HepG2 (cell line): ENCODE results near the gene LYPD3. TPM values are rescaled to one million over a fixed set of nuclear protein-coding genes. Genes with fewer than 3 reads are reported as not detected.

Experiments used
- ARNT2 ChIP-seq: sonication (generic); formaldehyde crosslinking; IDR thresholded peaks from 2 replicates; pipeline ENCODE4 v1.8.0; 2022; ENCODE audit warnings: mild to moderate bottlenecking, low read depth, missing genetic modification reagents, moderate library complexity
- ASH2L ChIP-seq: fragments of 300-600, 200-600 bp; sonication (generic); IDR thresholded peaks from 2 replicates; pipeline ENCODE4 v1.7.0; 2017; ENCODE audit warnings: low read depth, mild to moderate bottlenecking, moderate library complexity, mixed read lengths, low read length; ENCODE audit not compliant: insufficient read length
- DPF2 ChIP-seq: sonication (generic); formaldehyde crosslinking; IDR thresholded peaks from 2 replicates; pipeline ENCODE4 v1.4.0; 2020; ENCODE audit warnings: mild to moderate bottlenecking, low read depth, missing genetic modification reagents, borderline replicate concordance
- DR1 ChIP-seq: sonication (generic); formaldehyde crosslinking; IDR thresholded peaks from 2 replicates; pipeline ENCODE4 v1.8.0; 2021; ENCODE audit warnings: mild to moderate bottlenecking, missing genetic modification reagents, inconsistent platforms
- HES4 ChIP-seq: sonication (generic); formaldehyde crosslinking; IDR thresholded peaks from 2 replicates; pipeline ENCODE4 v1.9.0; 2021; ENCODE audit warnings: mild to moderate bottlenecking, missing genetic modification reagents, borderline replicate concordance
- JUN ChIP-seq: sonication (generic); formaldehyde crosslinking; IDR thresholded peaks from 2 replicates; pipeline ENCODE4 v1.4.0; 2020; ENCODE audit warnings: mild to moderate bottlenecking, missing genetic modification reagents
- MYNN ChIP-seq: sonication (generic); formaldehyde crosslinking; IDR thresholded peaks from 2 replicates; pipeline ENCODE4 v1.4.0; 2020; ENCODE audit warnings: mild to moderate bottlenecking, low read depth, missing genetic modification reagents
- NONO ChIP-seq, 2 experiments: fragments of 450-650 bp in 1 of 2; sonication (generic) in 1 of 2; formaldehyde crosslinking in 1 of 2; IDR thresholded peaks in 1 of 2; conservative IDR thresholded peaks in 1 of 2; 2 replicates each; pipeline versions ENCODE4 v1.6.1 to v1.8.0; 2017 to 2022; ENCODE audit warnings: mild to moderate bottlenecking in 1 of 2, missing genetic modification reagents in 1 of 2, moderate library complexity in 1 of 2
- RORA ChIP-seq: sonication (generic); formaldehyde crosslinking; IDR thresholded peaks from 2 replicates; pipeline ENCODE4 v1.5.0; 2020; ENCODE audit warnings: mild to moderate bottlenecking, missing genetic modification reagents, moderate library complexity
- SP1 ChIP-seq, 2 experiments: fragments of 450-650 bp in 1 of 2; sonication (generic) in 1 of 2; formaldehyde crosslinking in 1 of 2; IDR thresholded peaks; 2 replicates each; pipeline versions ENCODE4 v1.4.0 to v1.6.1; 2016 to 2020; ENCODE audit warnings: missing genetic modification reagents in 1 of 2
- TBL1XR1 ChIP-seq: fragments of 150-350 bp; IDR thresholded peaks from 2 replicates; pipeline ENCODE4 v1.6.1; 2014; ENCODE audit warnings: borderline replicate concordance, low read length; ENCODE audit not compliant: partially characterized antibody
- YY1 ChIP-seq: IDR thresholded peaks from 2 replicates; pipeline ENCODE4 v1.6.1; 2011; ENCODE audit warnings: low read length, low read depth, moderate library complexity, mild to moderate bottlenecking; ENCODE audit not compliant: insufficient read depth, insufficient replicate concordance
- ZHX2 ChIP-seq, 2 experiments: sonication (generic) in 1 of 2; formaldehyde crosslinking in 1 of 2; IDR thresholded peaks; 2 replicates each; pipeline versions ENCODE4 v1.6.1 to v1.9.0; 2014 to 2022; ENCODE audit warnings: antibody characterized with exemption in 1 of 2, borderline replicate concordance in 1 of 2, inconsistent platforms in 1 of 2, low read depth in 1 of 2, missing genetic modification reagents in 1 of 2
- ZNF142 ChIP-seq: sonication (generic); formaldehyde crosslinking; IDR thresholded peaks from 2 replicates; pipeline ENCODE4 v1.4.0; 2020; ENCODE audit warnings: missing genetic modification reagents
- ZZZ3 ChIP-seq: sonication (generic); formaldehyde crosslinking; IDR thresholded peaks from 2 replicates; pipeline ENCODE4 v1.4.0; 2020; ENCODE audit warnings: missing genetic modification reagents, mild to moderate bottlenecking, borderline replicate concordance
- polyA plus RNA-seq, 8 experiments: library from polyadenylated mRNA; depleted of rRNA in 3 of 8; stranded (reverse) in 7 of 8; unstranded in 1 of 8; fragments of >200 nt; fragmentation: Illumina TruSeq in 4 of 8; extraction: Trizol in 4 of 8; gene quantifications; 2 replicates each; pipeline versions ENCODE4 v1.2.1 to v1.2.3, GENCODE V29; 2011 to 2016; ENCODE audit warnings: low read depth in 4 of 8, missing spikeins in 1 of 8, mixed read lengths in 1 of 8; ENCODE audit not compliant: insufficient read depth in 1 of 8
- total RNA-seq, 5 experiments: library from RNA; depleted of rRNA; stranded (reverse); fragments of >200 nt; fragmentation: Illumina TruSeq; extraction: Trizol; gene quantifications; 2 replicates each; pipeline ENCODE4 v1.2.3, GENCODE V29; 2016; ENCODE audit warnings: low read depth in 1 of 5

Gene LYPD3
- total and polyA plus RNA-seq, 2 of the 13 experiments (the other 11 are each of a cell fraction or from before 2014, with no cell fraction given) = 0.51 to 1.5 TPM

GRCh38 chr19:43463381-43464133, 1.9 kb downstream of the LYPD3 start (continued):
- TF ChIP-seq ZHX2 (IDR thresholded peaks at IDR 0.05; ENCODE audit: low read depth) = peak; percentile 66; the same call in 1 of the 2 replicates
- no peak for TF ChIP-seq ZHX2 (CRISPR knock-in tag; IDR thresholded peaks at IDR 0.05; ENCODE audit: borderline replicate concordance)
- TF ChIP-seq ASH2L = peak; percentile 84
- TF ChIP-seq DR1 (CRISPR knock-in tag) = 0 out of 2 replicates have a peak, but pooled peaks have one; percentile 31
- no peak for TF ChIP-seq NONO (IDR thresholded peaks at IDR 0.05)
- TF ChIP-seq NONO (CRISPR knock-in tag; conservative IDR thresholded peaks at IDR 0.05) = peak; percentile 67
- TF ChIP-seq TBL1XR1 = no peak
- 0 out of 2 replicates have a peak, but pooled peaks have one; percentile 9 for TF ChIP-seq SP1 (IDR thresholded peaks at IDR 0.05)
- TF ChIP-seq SP1 (CRISPR knock-in tag; IDR thresholded peaks at IDR 0.05) = peak; percentile 69
- TF ChIP-seq YY1 = peak; percentile 60
- TF ChIP-seq MYNN (CRISPR knock-in tag) = 0 out of 2 replicates have a peak, but pooled peaks have one; percentile 40
- TF ChIP-seq JUN (CRISPR knock-in tag) = no peak
- TF ChIP-seq ARNT2 (CRISPR knock-in tag) = peak; percentile 61; the same call in 1 of the 2 replicates
- TF ChIP-seq ZZZ3 (CRISPR knock-in tag) = 0 out of 2 replicates have a peak, but pooled peaks have one; percentile 32
- peak; percentile 52; the same call in 1 of the 2 replicates for TF ChIP-seq DPF2 (CRISPR knock-in tag)
- TF ChIP-seq ZNF142 = no peak
- no peak for TF ChIP-seq RORA (CRISPR knock-in tag)
- TF ChIP-seq HES4 (CRISPR knock-in tag) = peak; percentile 18; the same call in 1 of the 2 replicates
